DMS53 treated with DMSO at 0.1 percent for 48 hours (cell line): Measurements from ENCODE around the gene RCOR1.
"Not testable (repeated sequence)": the region's sequence is repeated elsewhere in the genome, so short reads cannot be mapped to it uniquely, and the experiment has no call there.

ENCODE experiments used
- DNase-seq: peaks from one replicate; lab custom pipeline; 2025; ENCODE audit not compliant: unreplicated experiment; lab: John Stamatoyannopoulos, UW

Gene RCOR1

DNA sequence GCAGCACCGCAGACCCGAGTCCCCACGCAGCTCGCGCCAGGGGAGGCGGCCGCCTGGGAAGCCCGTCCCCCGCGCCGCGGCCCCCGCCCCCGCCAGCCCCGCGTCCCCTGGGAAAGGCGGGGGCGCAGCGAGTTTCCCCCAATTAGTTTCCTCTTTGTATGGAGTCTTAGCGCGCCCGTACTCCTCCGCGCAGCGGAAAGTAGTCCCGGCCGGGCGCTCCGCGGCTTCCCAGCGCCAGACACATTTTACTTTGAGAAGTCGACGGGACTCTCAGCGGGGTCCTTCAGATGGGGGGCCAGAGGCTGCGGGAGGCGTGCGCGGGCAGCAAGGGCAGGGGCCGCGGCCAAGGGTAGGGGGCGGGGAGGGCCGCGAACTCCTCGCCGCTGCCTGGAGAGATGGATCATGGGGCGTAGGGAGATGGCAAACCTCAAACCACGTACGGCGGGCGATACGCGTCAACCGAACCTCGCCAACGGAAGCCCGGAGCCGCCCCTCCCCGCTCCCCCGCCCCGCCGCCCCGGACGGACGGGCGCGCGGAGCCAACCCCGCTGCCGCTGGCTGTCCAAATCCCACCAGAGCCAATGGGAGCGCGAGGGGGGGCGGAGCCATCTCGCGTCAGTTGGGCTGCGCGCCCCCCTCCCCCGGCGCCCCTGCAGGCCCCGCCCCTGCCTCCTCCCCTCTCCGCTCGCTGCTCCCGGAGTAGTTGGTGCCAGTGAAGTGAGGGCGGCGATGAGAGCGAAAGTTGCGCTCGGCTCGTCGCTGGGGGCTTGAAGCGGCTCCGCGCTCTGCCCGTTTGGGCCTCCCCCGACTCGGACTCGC is at the start of gene RCOR1:
TSS of gene RCOR1 (plus strand) at position 706 of the 819 bp plus-strand sequence. CDS start 238 bp downstream, outside the sequence.
- peak; percentile 75 for DNase-seq

- no peak for DNase-seq
Observed at GRCh38 chr14:102544046-102544746, 48.3 kb upstream of the RCOR1 start.

GRCh38 chr14:102544747-102545460 is 47.5 kb upstream of the RCOR1 start:
- DNase-seq, result no peak

DNA sequence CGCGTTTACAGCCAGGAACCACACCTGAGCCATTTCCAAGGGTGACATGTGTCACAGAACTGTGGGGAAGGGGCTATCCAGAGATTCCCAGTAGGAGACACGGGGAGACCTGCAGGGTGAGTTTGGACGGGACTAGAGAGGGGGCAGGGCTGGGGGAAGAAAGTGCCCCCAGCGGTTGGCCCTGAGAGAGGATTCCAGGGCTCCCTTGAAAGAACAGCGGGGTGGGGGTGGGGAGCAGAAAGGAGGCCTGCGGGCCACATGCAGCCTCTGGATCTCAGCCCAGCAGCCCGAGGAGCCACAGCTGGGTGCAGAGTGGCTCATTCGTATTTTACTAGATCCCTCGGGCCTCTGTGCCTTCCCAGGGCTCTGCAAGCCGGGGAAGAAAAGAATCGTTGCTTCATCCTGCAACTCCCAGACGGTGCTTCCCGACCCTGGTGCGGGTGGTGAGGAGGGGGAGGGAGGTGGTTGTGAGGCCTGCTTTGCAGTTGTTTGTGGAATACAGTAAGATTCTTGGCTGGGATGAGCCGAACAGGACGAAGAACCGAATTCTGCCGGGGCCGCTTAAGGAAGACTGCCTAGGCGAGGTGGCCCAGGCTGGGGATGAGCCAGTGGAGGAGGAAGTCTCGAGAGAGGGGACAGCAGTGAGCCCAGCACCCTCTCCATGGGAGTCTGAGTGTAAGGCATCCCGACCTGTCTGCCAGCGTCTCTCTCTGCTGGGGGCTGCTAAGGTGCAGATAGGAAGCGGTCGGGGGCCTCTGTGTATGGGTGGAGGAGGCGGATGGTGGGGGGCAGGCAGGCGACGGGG is 46.8 kb upstream of the RCOR1 start:
- no peak for DNase-seq

DNA sequence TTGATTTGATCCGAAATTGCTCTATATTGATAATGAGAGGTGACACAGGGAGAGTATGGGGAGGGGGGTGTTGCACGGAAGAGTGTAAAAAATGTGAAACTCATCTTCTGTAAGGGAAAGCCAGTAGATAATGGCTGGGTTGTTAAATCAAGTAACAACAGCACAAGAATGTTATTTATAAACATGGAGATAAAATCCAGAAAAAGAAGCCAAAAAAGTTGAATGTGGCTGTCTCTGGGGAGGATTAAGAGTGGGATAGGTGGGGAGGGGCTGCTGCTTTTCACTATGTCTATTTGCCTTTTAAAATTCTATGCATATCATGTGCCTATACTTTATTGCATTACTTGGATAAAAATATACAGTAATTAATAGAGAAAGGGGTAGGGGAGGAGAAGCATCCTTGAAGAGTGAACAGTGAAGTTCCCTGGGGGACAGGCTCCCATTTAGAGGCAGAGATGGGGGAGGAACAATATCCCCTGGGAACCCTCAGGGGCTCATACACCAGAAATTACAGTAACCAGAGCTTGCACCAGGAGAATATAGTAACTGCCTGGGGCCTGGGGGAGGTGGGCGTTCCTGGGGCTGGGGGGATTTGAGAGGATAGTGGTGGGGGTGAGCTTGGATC is 43.7 kb upstream of the RCOR1 start:
- DNase-seq, result no peak

- DNase-seq, result not testable (repeated sequence)
Observed at GRCh38 chr14:102550927-102551401, 41.5 kb upstream of the RCOR1 start.

GRCh38 chr14:102551995-102552705 is 40.3 kb upstream of the RCOR1 start:
- no peak for DNase-seq

DNA sequence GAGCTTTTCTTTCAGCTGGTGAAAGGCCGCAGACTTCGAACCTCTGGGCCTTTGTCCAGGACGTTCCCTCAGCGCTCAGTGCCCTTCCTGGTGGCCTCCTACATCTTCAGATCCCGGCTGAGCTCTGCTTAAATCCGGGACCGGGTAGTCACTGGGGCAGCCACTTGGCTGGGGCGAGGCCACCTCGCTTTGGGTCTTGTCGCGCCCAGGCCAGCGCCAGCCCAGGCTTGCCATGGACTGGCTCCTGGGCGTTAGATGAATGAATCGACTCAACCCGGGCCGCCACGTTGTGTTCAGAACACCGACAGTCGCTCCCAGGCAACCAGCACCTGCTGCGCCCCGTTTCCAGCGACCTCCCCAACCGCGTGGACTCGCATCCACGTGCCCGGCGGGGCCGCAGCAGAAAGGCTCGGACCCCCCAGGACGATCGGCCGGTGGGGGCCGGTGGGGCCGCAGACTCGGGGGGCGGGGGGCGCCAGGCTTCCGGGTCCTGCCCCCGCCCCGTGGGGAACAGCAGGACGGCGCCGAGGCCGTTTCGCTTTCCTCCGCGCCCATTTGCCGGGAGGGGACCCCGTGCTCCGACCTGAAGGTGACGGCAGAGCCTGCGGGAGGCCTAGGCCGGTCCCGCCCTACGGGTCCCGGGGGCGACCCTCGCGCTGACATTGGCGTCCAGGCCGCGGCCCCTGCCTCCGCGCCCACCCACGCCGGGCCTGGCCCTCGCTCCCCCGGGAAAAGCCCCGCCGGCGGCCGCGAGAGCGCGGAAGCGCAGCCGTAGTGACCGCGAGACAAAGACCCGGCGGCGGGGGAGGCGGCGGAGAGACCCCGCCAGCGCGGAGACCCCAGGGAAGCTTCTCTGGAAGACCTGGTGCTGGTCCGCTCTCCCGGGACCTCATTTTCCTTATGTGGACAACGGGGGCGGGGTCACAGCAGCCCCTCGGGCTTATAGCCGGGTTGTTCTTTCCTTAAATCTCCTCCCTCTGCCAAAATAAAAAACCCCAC is 37.3 kb upstream of the RCOR1 start:
- no peak for DNase-seq

DNA sequence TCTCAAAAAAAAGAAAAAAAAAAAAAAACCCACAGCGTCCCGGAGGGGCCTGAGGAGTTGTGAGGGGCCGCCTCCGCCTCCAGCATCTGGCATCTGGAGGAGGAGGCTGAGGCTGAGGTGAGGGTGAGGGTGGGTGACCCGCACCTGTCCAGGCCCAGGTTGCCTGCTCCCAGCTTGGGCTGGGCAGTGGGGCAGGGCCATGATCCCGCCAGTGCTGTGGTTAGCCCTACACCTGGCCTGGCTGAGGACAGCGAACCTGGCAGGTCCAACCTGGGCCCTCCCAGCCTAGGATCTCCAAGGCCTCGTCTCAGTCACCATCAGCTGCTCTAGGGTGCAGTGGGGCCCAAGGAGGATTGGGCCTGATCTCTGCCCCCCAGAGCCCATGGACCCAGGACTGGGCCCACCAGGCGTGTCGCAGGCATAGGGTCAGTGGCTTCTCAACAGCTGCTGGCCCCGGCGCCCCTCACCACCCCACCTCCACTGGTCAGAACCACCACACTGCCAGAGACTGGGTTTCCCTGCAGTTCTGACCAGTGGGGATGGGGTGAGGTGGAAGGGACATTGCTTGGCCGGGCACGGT is 36.3 kb upstream of the RCOR1 start:
- DNase-seq, result no peak

- no peak for DNase-seq
Observed at GRCh38 chr14:102557434-102558226, 34.8 kb upstream of the RCOR1 start.

DNA sequence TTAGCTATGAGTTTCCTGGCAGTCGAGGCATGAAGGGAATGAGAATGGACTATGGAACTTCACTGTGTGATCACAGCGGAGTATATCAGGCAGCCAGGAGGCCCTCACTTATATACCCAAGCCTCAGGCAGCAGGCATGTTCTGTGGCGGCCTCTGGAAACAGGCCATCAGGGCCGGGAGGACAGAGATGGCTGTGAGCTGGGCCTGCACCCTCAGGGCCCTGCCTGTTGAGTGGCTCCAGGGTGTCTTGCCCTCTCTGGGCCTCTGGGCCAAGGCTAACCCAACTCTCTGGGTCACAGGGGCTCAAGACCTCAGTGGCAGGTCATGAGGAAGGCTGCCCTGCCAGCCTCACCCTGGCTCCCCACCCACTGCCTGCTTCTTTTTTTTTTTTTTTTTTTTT is 33.9 kb upstream of the RCOR1 start:
- no peak for DNase-seq

DNA sequence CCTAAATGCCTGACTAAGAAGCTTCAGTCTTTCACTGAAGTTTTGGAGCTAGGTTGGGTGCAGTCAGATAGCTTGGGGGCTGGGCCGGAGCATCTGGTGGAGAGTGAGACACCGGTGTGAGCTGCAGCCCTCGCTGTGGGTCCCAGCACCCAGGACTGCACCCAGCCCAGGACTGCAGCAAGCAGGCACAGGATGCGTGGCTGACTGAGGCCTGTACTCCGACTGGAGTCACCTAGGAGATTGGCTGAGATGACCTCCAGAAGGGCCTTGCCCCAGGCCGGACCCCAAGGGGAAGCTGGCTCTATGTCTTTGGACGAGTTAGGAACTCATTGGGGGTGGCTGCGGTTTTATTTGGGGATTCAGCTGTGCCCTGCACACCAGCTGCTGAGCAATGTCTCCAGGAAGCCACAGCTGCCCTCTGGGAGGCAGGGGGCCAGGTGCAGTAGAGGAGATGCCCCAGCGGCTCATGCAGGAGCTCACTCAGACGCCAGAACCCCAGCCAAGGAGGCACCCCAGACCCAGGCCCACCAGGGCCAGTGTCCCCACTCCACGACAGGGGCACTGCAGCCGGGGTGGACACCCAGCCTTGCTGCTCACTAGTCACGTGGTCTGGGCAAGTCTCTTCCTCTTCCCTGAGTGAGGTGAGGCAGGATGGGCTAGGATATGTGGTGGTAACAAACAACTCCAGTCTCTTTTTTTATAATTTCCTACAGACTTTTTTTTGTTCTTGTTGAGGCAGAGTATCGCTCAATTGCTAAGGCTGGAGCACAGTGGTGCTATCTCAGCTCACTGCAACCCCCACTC is 31.8 kb upstream of the RCOR1 start:
- no peak for DNase-seq

DNA sequence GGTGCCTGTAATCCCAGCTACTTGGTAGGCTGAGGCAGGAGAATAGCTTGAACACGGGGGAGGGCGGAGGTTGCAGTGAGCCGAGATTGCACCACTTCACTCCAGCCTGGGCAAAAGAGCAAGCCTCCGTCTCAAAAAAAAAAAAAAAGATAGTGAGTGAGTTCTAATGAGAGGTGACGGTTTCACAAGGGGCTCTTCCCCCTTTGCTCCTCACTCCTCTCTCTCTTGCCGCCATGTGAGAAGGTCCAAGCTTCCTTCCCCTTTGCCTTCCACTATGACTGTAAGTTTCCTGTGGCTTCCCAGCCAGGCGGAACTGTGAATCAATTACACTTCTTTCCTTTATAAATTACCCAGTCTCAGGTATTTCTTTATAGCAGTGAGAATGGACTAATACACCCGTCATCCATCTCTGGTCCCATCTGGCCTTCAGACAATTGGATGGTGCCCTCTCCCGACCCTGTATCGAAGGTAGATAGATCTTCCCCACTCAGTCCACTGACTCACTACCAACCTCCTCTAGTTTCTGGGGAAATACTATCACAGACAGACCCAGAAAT is 27.0 kb upstream of the RCOR1 start:
- DNase-seq, result no peak

- DNase-seq, result no peak
Observed at GRCh38 chr14:102565959-102566358, 26.5 kb upstream of the RCOR1 start.

GRCh38 chr14:102568115-102568614 is 24.3 kb upstream of the RCOR1 start:
- no peak for DNase-seq
